ENCODE results near the gene CRTC1. TPM values are rescaled to one million over a fixed set of nuclear protein-coding genes. Genes with fewer than 3 reads are reported as not detected.

CRTC1 gene
- total RNA-seq, 1 experiment from 2014 or later, result 3.7 TPM

DNA sequence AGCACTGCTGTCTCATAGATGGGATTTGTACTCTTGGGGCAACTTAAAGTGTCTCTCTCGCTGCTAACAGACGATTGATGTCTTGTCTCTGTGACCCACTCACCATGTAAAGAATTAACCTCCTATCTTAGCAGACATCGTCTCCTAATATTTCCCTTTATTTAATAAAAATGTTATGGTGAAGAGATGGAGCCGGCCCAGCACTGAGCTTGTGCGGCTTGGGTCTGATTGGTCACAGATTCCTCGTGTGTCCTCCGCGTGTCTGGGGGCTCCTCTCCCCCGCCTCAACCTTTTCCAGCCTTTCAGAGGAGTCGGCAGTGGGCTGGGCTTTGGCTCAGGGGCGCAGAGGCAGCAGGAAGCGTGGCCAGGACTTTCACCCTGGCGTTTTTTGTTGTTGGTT is 13.2 kb upstream of the CRTC1 start:
- no peaks in the 10 kb centered on the region for H3K27me3 ChIP-seq (ENCODE audit: low read length)
- H3K4me3 ChIP-seq (ENCODE audit: low read length), result no peak overlapping the region
- H3K4me1 ChIP-seq (ENCODE audit: low read length), result peaks cover 17% of the 10 kb centered on the region
- no peaks in the 10 kb centered on the region for H3K9me2 ChIP-seq (replicated peaks; ENCODE audit: insufficient read depth, low read length)
- no peak overlapping the region for H3K4me2 ChIP-seq (ENCODE audit: low read depth, low read length, poor library complexity, severe bottlenecking)
- no peak overlapping the region for H3K27ac ChIP-seq (ENCODE audit: low read length)
- no peak overlapping the region for H2AFZ ChIP-seq (ENCODE audit: low read length)
- no peaks in the 10 kb centered on the region for H3K9me3 ChIP-seq (ENCODE audit: low read length)
- no peaks in the 10 kb centered on the region for H4K20me1 ChIP-seq (ENCODE audit: insufficient read depth, low read depth, low read length)
- no peak for DNase-seq
- H3K9ac ChIP-seq (ENCODE audit: low read length), result no peak overlapping the region
- H3K36me3 ChIP-seq (ENCODE audit: insufficient read depth, low read length), result peaks cover 4% of the 10 kb centered on the region; the same call in 1 of the 2 replicates
- H3K79me2 ChIP-seq (ENCODE audit: low read length), result no peaks in the 10 kb centered on the region

DNA sequence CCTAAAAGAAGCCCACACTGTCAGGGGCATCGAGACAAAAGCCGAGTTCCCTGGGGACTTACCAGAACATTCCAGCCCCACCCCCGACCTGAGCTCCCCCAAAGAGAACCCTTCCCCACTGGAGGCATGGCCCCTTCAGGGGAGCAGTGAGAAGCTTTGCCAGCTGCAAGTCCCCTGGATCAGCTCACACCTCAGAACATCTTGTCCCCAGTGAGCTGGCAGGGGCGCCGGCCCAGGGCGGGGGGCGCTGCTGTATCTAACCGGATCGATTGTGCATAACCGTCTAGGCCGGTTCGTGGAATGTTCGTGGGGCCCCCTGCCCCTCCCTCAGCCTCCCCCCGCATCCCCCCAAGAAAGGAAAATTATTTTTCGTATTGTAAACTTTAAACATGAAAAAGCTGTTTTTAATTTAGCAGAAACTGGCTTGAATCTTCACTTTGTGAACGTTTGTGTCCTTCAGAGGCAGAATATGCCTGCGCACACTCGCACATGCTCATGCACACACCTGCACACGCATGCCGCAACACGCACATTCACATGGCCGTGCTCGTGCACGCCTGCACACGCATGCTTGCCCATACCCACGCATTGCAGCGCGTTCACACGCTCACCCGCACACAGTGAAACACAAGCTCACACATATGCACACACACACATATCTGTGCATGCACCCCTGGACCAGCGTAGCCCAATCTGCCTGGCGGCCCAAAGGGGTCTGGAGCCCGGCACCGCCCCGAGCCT is 12.0 kb upstream of the CRTC1 start:
- Histone ChIP-seq H3K27me3 (ENCODE audit: low read length) (no peaks in the 10 kb centered on the region), H3K4me1 (ENCODE audit: low read length) (peaks cover 5% of the 10 kb centered on the region)
- DNase-seq, result no peak

GRCh38 chr19:18672044-18672451 is 11.4 kb upstream of the CRTC1 start:
- Histone ChIP-seq H2AFZ (ENCODE audit: low read length) (no peak overlapping the region), H3K4me1 (ENCODE audit: low read length) (no peaks in the 10 kb centered on the region; the same call in 1 of the 2 replicates), H3K9me2 (replicated peaks; ENCODE audit: insufficient read depth, low read length) (no peaks in the 10 kb centered on the region), H3K79me2 (ENCODE audit: low read length) (no peaks in the 10 kb centered on the region), H3K4me2 (ENCODE audit: low read depth, low read length, poor library complexity, severe bottlenecking) (no peak overlapping the region), H3K9ac (ENCODE audit: low read length) (no peak overlapping the region), H3K9me3 (ENCODE audit: low read length) (no peaks in the 10 kb centered on the region), H3K36me3 (ENCODE audit: insufficient read depth, low read length) (peaks cover 4% of the 10 kb centered on the region; the same call in 1 of the 2 replicates), H3K27ac (ENCODE audit: low read length) (no peak overlapping the region), H3K27me3 (ENCODE audit: low read length) (no peaks in the 10 kb centered on the region), H3K4me3 (ENCODE audit: low read length) (no peak overlapping the region), H4K20me1 (ENCODE audit: insufficient read depth, low read depth, low read length) (no peaks in the 10 kb centered on the region)
- no peak for DNase-seq

More for the DNA sequence above, 12.0 kb upstream of the CRTC1 start:
- Histone ChIP-seq H3K36me3 (ENCODE audit: insufficient read depth, low read length) (peaks cover 4% of the 10 kb centered on the region; the same call in 1 of the 2 replicates), H3K9me2 (replicated peaks; ENCODE audit: insufficient read depth, low read length) (no peaks in the 10 kb centered on the region), H3K27ac (ENCODE audit: low read length) (no peak overlapping the region), H3K4me3 (ENCODE audit: low read length) (no peak overlapping the region), H2AFZ (ENCODE audit: low read length) (no peak overlapping the region), H4K20me1 (ENCODE audit: insufficient read depth, low read depth, low read length) (no peaks in the 10 kb centered on the region), H3K4me2 (ENCODE audit: low read depth, low read length, poor library complexity, severe bottlenecking) (no peak overlapping the region), H3K9me3 (ENCODE audit: low read length) (no peaks in the 10 kb centered on the region), H3K79me2 (ENCODE audit: low read length) (no peaks in the 10 kb centered on the region), H3K9ac (ENCODE audit: low read length) (no peak overlapping the region)

- Histone ChIP-seq H3K9me2 (replicated peaks; ENCODE audit: insufficient read depth, low read length) (no peaks in the 10 kb centered on the region), H3K27ac (ENCODE audit: low read length) (no peak overlapping the region)
- no peak for DNase-seq
Observed at GRCh38 chr19:18672606-18673337, 10.7 kb upstream of the CRTC1 start.

GRCh38 chr19:18674616-18675015 is 8.9 kb upstream of the CRTC1 start:
- DNase-seq, result no peak
- Histone ChIP-seq H3K9me2 (replicated peaks; ENCODE audit: insufficient read depth, low read length) (no peaks in the 10 kb centered on the region), H3K36me3 (ENCODE audit: insufficient read depth, low read length) (no peaks in the 10 kb centered on the region), H3K9me3 (ENCODE audit: low read length) (no peaks in the 10 kb centered on the region), H3K4me3 (ENCODE audit: low read length) (no peak overlapping the region), H3K27ac (ENCODE audit: low read length) (no peak overlapping the region), H2AFZ (ENCODE audit: low read length) (no peak overlapping the region), H3K4me1 (ENCODE audit: low read length) (peaks cover 10% of the 10 kb centered on the region), H3K4me2 (ENCODE audit: low read depth, low read length, poor library complexity, severe bottlenecking) (no peak overlapping the region), H3K79me2 (ENCODE audit: low read length) (no peaks in the 10 kb centered on the region), H4K20me1 (ENCODE audit: insufficient read depth, low read depth, low read length) (no peaks in the 10 kb centered on the region), H3K9ac (ENCODE audit: low read length) (no peak overlapping the region), H3K27me3 (ENCODE audit: low read length) (no peaks in the 10 kb centered on the region)

More at GRCh38 chr19:18672606-18673337, 10.7 kb upstream of the CRTC1 start:
- H4K20me1 ChIP-seq (ENCODE audit: insufficient read depth, low read depth, low read length), result no peaks in the 10 kb centered on the region
- no peaks in the 10 kb centered on the region for H3K27me3 ChIP-seq (ENCODE audit: low read length)
- peaks cover 1% of the 10 kb centered on the region for H3K4me1 ChIP-seq (ENCODE audit: low read length)
- no peak overlapping the region for H3K4me3 ChIP-seq (ENCODE audit: low read length)
- H2AFZ ChIP-seq (ENCODE audit: low read length), result no peak overlapping the region
- H3K9ac ChIP-seq (ENCODE audit: low read length), result no peak overlapping the region
- H3K9me3 ChIP-seq (ENCODE audit: low read length), result no peaks in the 10 kb centered on the region
- no peaks in the 10 kb centered on the region for H3K79me2 ChIP-seq (ENCODE audit: low read length)
- H3K4me2 ChIP-seq (ENCODE audit: low read depth, low read length, poor library complexity, severe bottlenecking), result no peak overlapping the region
- no peaks in the 10 kb centered on the region; the same call in 1 of the 2 replicates for H3K36me3 ChIP-seq (ENCODE audit: insufficient read depth, low read length)

DNA sequence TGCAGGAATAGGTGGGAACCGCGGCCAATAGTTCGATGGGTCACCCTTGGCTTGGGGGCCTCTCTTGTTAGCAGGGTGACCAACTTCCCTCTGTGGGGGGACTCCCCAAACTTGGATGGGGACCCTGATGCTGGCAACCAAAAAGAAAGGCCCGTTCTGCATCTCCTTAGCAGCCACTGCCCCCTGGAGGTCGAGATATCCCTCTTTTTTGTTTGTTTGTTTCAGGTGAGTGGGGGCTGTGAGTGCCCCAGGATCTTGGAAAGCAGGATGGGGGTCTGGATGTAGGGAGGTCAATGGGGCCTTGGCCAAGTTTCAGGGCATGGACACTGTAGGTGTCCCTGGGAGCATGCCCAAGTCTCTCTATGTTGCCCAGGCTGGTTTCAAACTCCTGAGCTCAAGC is 7.7 kb upstream of the CRTC1 start:
- Histone ChIP-seq H3K27me3 (ENCODE audit: low read length) (no peaks in the 10 kb centered on the region), H3K36me3 (ENCODE audit: insufficient read depth, low read length) (no peaks in the 10 kb centered on the region), H3K9ac (ENCODE audit: low read length) (no peak overlapping the region), H3K4me2 (ENCODE audit: low read depth, low read length, poor library complexity, severe bottlenecking) (no peak overlapping the region), H3K9me3 (ENCODE audit: low read length) (no peaks in the 10 kb centered on the region), H3K4me1 (ENCODE audit: low read length) (peaks cover 10% of the 10 kb centered on the region), H2AFZ (ENCODE audit: low read length) (no peak overlapping the region), H3K27ac (ENCODE audit: low read length) (no peak overlapping the region), H3K9me2 (replicated peaks; ENCODE audit: insufficient read depth, low read length) (no peaks in the 10 kb centered on the region), H3K4me3 (ENCODE audit: low read length) (no peak overlapping the region), H3K79me2 (ENCODE audit: low read length) (no peaks in the 10 kb centered on the region), H4K20me1 (ENCODE audit: insufficient read depth, low read depth, low read length) (no peaks in the 10 kb centered on the region)
- peak; percentile 77 for DNase-seq

DNA sequence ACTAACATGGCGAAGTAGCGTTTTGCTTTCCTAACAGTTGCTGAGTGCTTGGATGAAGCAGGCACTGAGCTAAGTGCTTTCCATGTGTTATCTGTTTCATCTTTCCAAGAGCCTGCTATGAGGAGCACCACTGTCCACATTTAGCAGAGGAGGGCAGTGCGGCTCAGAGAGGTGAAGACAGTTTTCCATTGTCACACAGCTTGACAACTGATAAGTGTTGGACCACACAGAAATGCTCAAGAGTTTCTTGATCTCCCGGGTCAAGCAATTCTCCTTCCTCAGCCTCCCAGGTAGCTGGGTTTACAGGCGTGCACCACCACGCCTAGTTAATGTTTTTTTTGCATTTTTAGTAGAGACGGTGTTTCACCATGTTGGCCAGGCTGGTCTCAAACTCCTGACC is 6.8 kb upstream of the CRTC1 start:
- DNase-seq, result no peak
- H3K9me2 ChIP-seq (replicated peaks; ENCODE audit: insufficient read depth, low read length), result no peaks in the 10 kb centered on the region
- H2AFZ ChIP-seq (ENCODE audit: low read length), result no peak overlapping the region
- H3K4me1 ChIP-seq (ENCODE audit: low read length), result peaks cover 10% of the 10 kb centered on the region
- no peaks in the 10 kb centered on the region for H4K20me1 ChIP-seq (ENCODE audit: insufficient read depth, low read depth, low read length)
- H3K79me2 ChIP-seq (ENCODE audit: low read length), result no peaks in the 10 kb centered on the region
- no peak overlapping the region for H3K9ac ChIP-seq (ENCODE audit: low read length)
- no peak overlapping the region for H3K4me3 ChIP-seq (ENCODE audit: low read length)
- no peaks in the 10 kb centered on the region for H3K9me3 ChIP-seq (ENCODE audit: low read length)
- no peak overlapping the region for H3K27ac ChIP-seq (ENCODE audit: low read length)
- no peaks in the 10 kb centered on the region for H3K27me3 ChIP-seq (ENCODE audit: low read length)
- H3K36me3 ChIP-seq (ENCODE audit: insufficient read depth, low read length), result no peaks in the 10 kb centered on the region
- no peak overlapping the region for H3K4me2 ChIP-seq (ENCODE audit: low read depth, low read length, poor library complexity, severe bottlenecking)

- Histone ChIP-seq H2AFZ (ENCODE audit: low read length) (no peak overlapping the region), H3K9ac (ENCODE audit: low read length) (no peak overlapping the region), H3K4me2 (ENCODE audit: low read depth, low read length, poor library complexity, severe bottlenecking) (no peak overlapping the region), H3K27ac (ENCODE audit: low read length) (no peak overlapping the region), H3K4me1 (ENCODE audit: low read length) (peaks cover 10% of the 10 kb centered on the region), H4K20me1 (ENCODE audit: insufficient read depth, low read depth, low read length) (no peaks in the 10 kb centered on the region), H3K27me3 (ENCODE audit: low read length) (no peaks in the 10 kb centered on the region), H3K36me3 (ENCODE audit: insufficient read depth, low read length) (no peaks in the 10 kb centered on the region), H3K4me3 (ENCODE audit: low read length) (no peak overlapping the region), H3K9me3 (ENCODE audit: low read length) (no peaks in the 10 kb centered on the region), H3K9me2 (replicated peaks; ENCODE audit: insufficient read depth, low read length) (no peaks in the 10 kb centered on the region), H3K79me2 (ENCODE audit: low read length) (no peaks in the 10 kb centered on the region)
- no peak for DNase-seq
Observed at GRCh38 chr19:18677156-18677555, 6.3 kb upstream of the CRTC1 start.

Measured in Karpas-422 (cell line).